GM20000 (cell line): ENCODE measurements around the gene HLA-DPA1.

ENCODE experiments used
- DNase-seq: peaks from one replicate; pipeline ENCODE4 v3.0.0; 2012; ENCODE audit warnings: low spot score
- TF ChIP-seq, protein P1 (sequence below): IDR thresholded peaks from 2 replicates; pipeline ENCODE4 v1.5.1; 2012; ENCODE audit warnings: mild to moderate bottlenecking, control low read depth; ENCODE audit errors: extremely low read depth, missing control alignments

HLA-DPA1 gene

DNA sequence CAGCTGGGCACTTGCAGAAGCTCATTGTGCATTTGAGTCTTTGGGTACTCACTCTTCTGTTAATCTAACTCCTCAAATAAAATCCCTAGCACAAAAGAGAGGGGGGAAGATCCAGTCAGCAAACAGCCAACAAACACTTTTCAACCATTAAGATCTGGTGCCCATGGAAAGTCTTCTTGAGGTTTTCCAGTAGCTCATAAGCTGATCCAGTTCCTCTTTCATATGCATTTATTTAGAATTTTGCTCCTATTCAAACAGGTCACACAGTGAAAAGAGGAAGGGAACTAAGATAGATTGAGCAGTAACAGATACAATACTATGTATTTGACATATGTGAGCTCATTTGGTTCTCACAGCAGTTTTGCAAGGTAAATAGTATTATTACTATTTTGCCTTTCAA, 41.0 kb upstream of the HLA-DPA1 start:
- no peak for DNase-seq
- TF ChIP-seq, protein P1, sequence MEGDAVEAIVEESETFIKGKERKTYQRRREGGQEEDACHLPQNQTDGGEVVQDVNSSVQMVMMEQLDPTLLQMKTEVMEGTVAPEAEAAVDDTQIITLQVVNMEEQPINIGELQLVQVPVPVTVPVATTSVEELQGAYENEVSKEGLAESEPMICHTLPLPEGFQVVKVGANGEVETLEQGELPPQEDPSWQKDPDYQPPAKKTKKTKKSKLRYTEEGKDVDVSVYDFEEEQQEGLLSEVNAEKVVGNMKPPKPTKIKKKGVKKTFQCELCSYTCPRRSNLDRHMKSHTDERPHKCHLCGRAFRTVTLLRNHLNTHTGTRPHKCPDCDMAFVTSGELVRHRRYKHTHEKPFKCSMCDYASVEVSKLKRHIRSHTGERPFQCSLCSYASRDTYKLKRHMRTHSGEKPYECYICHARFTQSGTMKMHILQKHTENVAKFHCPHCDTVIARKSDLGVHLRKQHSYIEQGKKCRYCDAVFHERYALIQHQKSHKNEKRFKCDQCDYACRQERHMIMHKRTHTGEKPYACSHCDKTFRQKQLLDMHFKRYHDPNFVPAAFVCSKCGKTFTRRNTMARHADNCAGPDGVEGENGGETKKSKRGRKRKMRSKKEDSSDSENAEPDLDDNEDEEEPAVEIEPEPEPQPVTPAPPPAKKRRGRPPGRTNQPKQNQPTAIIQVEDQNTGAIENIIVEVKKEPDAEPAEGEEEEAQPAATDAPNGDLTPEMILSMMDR: no peak

DNA sequence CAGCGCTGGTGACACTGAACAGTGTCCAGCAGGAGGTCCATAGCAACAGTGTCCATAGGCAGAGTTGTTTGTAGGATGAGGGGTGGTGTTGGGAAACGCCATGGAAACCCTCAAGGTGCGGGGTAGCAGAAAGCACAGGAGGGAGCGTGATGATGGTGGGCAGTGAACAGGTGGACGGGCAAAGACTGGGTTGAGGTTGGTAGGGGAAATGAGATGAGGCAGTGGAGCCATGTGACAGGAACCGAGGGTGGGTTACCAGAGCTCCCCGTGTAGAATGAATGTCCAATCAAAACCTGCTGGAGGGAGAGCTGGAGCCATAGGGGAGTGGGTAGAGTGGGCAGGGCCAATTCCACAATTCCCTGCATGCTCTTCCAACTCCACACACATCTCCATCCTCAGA, 40.3 kb upstream of the HLA-DPA1 start:
- TF ChIP-seq, protein P1: no peak
- no peak for DNase-seq

DNA sequence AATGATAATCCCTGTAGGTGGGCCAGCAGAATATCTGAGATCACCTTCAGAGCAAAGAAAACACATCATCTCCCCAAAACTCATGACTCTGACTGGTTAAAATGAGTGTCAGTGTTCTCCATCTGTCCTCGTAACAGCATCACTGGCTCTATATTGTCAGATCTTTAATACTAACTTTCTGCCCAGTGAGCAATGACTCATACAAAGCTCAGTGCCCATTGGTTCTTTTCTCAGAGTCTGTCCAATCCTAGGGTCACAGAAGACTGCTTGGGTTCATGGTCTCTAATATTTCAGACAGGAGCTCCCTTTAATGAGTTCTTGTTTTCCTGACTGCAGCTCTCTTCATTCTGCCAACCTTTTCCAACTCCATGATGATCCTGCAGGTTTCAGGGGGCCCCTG, 38.7 kb upstream of the HLA-DPA1 start:
- TF ChIP-seq, protein P1: no peak
- DNase-seq: peak; percentile 87

DNA sequence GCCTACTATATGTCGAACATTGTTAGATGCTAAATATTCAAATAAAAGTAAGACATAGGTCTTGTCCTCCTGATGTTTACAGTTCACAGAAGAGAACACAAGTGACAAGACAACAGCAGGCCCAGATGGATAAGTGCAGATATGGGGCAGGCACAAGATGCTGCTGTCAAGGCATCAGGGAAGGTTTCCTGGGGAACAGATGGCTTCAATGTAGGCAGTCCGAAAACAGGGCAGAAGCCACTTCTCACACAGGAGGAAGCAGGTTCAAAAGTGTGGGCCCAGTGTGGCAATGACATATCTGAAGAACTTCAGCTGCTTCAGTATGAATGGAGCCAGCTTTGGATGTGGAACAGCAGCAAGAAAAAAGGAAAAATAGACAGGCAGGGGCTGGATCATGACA, 34.9 kb upstream of the HLA-DPA1 start:
- no peak for DNase-seq
- TF ChIP-seq, protein P1: no peak

DNA sequence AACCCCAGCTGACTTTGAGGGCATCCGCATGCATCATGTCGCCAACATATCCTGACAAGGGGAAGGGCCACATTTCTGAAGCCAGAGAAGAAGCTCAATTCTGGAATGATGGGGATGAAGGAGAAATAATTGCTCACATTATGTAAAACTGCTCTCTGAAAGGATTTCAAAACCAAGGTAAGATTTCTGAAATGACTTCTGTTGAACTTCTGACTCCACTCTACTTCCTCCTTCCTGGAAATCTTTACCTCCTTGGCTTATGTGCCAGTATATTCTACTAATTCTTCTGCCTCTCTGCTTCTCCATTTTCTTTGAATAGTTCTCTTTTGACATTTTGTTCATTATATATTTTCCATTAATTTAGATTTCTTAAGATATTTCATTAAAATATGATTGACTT, 34.2 kb upstream of the HLA-DPA1 start:
- no peak for DNase-seq
- TF ChIP-seq, protein P1: no peak

DNA sequence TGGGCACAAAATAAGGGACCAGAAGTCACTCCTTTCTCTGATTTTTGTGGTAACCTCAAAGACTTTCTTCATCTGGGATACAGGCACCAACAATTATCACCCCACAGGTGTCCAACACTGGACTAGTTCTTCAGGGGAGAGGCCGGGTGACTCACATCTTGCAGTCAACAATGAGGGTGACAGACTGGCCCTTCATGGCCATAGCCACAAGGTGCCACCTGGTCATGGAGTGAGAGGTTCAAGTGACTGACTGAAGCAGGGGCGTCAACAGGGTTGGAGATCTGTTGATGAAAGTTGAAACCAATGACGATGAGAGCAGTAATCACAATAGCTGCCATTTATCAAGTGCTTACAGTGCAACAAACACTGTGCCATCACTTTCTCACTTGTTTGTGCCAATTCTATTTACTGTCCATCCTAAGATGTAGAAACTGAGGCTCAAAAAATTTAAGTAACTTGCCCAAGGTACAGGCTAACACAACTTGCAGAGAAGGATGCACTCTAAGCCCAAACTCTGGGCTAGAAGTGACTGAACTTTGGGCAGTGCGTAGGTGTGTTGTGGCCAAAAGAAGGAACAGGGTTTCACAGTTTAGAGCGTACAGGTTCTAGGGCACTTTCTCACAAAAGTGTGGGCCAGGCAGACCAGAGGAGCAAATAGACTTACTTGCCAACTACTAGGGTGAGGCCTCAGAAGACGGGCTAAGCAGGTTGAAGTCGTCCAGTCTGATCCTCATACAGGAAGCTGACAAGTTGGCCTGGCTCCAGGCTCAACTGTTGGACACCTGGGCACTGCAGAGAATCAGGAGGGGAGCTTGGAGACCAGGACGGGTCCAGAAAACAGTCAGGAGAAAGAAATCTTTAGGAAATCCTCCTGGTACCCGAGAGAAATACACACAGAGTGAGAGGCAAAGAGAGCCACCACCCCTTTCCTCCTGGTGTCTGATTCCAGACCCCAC, 32.7 kb upstream of the HLA-DPA1 start:
- DNase-seq: no peak
- TF ChIP-seq, protein P1: no peak

DNA sequence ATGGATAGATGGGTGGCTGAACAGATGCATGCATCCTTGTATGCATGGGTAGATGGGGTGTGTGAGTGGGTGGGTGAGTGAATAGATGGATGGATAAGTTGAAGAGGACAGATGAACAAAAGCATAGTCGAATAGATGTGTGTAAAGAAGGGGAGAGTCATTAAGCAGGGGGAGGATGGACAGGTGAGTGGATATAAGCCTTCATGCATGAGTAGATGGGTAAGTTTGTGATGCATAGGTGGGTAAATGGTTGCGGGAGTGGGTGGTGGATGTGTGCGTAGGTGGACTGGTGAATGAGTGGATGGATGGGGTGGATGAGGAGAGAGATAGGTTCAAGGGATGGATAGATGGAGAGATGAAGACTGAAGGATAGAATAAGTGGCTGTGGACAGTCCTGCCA, 31.9 kb upstream of the HLA-DPA1 start:
- DNase-seq: no peak
- TF ChIP-seq, protein P1: no peak
